Measurements from ENCODE around the gene SMYD4. TPM values are rescaled to one million over a fixed set of nuclear protein-coding genes. Genes with fewer than 3 reads are reported as not detected.

SMYD4 gene
- total and polyA plus RNA-seq, 9 of the 15 experiments (the other 6 are each of a cell fraction or from before 2014, with no cell fraction given): 1.3 to 10.2 (median 6.7) TPM

- in situ Hi-C loops (cut with MboI) (no loop called here), intact Hi-C loops (cut with micrococcal nuclease) (loop anchor here (5.0 kb wide), 1 partner anchor 46 kb away; no protein-coding TSS in a partner anchor)
- 14% methylated on average over 15 of the region's 22 CpGs for WGBS (ENCODE audit: insufficient coverage, low coverage, missing lambda C conversion rate)
- Histone ChIP-seq H3K9me3 (replicated peaks; ENCODE audit: control insufficient read depth, insufficient read depth, low read depth, low read length) (no peaks in the 10 kb centered on the region), H3K9ac (ENCODE audit: insufficient read depth in 1 of 2, low read depth in 2 of 2, low read length in 2 of 2) (peak overlapping the region; percentile 72 to 90), H3K36me3 (ENCODE audit: control insufficient read depth, insufficient read depth, low read length) (0 out of 3 replicates have a peak, but pooled peaks cover 4% of the 10 kb centered on the region), H3K79me2 (ENCODE audit: control insufficient read depth, insufficient read depth, low read length) (peaks cover 22% of the 10 kb centered on the region), H3K4me3 (peak overlapping the region; percentile 49), H4K20me1 (replicated peaks; ENCODE audit: control insufficient read depth, insufficient read depth, low read length) (no peaks in the 10 kb centered on the region), H3K27me3 (ENCODE audit: control insufficient read depth in 2 of 2, insufficient read depth in 2 of 2, low read length in 2 of 2) (no peaks in the 10 kb centered on the region), H3K4me1 (replicated peaks in 1 of 2; ENCODE audit: control insufficient read depth in 2 of 2, insufficient read depth in 2 of 2, low read length in 2 of 2) (peaks cover 21 to 34% of the 10 kb centered on the region in 2 experiments; a peak in 4 of 5 replicates), H3K9me1 (ENCODE audit: control insufficient read depth, insufficient read depth, low read length) (no peaks in the 10 kb centered on the region), H3K27ac (ENCODE audit: extremely low read depth, low read depth, low read length) (peak overlapping the region; percentile 79), H3K4me2 (ENCODE audit: insufficient read depth, low read length) (peak overlapping the region; percentile 71), H2AFZ (ENCODE audit: low read depth, low read length) (peak overlapping the region; percentile 94)
- ChIA-PET POLR2A (interaction anchor here (0.6 to 3.5 kb wide), 5 partner anchors 10 to 46 kb away, joined by 4 to 21 read pairs (median 8); no protein-coding TSS in a partner anchor), CTCF (ENCODE audit: low intra/inter-chr PET ratio) (no interaction called here)
- ATAC-seq (peak; percentile 77), DNase-seq (ENCODE audit: extremely low read depth in 1 of 4, low spot score in 3 of 4) (peak; percentile 59 to 79 (median 71)), FAIRE-seq (peak; percentile 94)
- TSS peak; percentile 53 for BruUV-seq (replicated peaks)
- no peak for TF ChIP-seq ASH1L (IDR thresholded peaks at IDR 0.05; ENCODE audit: borderline replicate concordance, low read depth, partially characterized antibody)
- peak; percentile 73 for TF ChIP-seq MAX (CRISPR knock-in tag; IDR thresholded peaks at IDR 0.05)
- TF ChIP-seq STAG1 (CRISPR knock-in tag; IDR thresholded peaks at IDR 0.05; ENCODE audit: borderline replicate concordance): peak; percentile 37; the same call in 1 of the 2 replicates
- no peak for TF ChIP-seq ATF1 (CRISPR knock-in tag; IDR thresholded peaks at IDR 0.05)
- TF ChIP-seq ATF1 (tag; IDR thresholded peaks at IDR 0.05): no peak
- TF ChIP-seq POLR2G (IDR thresholded peaks at IDR 0.05; ENCODE audit: low read depth, low read length): peak; percentile 51
- peak; percentile 82 for TF ChIP-seq CBFA2T3 (IDR thresholded peaks at IDR 0.05)
- peak; percentile 86 for TF ChIP-seq MYC (IDR thresholded peaks at IDR 0.05; ENCODE audit: low read depth, low read length)
- no peak for TF ChIP-seq MYC (CRISPR knock-in tag; IDR thresholded peaks at IDR 0.05; ENCODE audit: borderline replicate concordance, low read depth)
- TF ChIP-seq TCF3 (CRISPR knock-in tag; IDR thresholded peaks at IDR 0.05): peak; percentile 66
- TF ChIP-seq ZNF445 (CRISPR knock-in tag; IDR thresholded peaks at IDR 0.05; ENCODE audit: low read depth): no peak
- TF ChIP-seq NRF1 (conservative IDR thresholded peaks at IDR 0.05 in 1 of 2, IDR thresholded peaks at IDR 0.05 in 1 of 2): peak in 1 of 2 experiments; percentile 5; a peak in 1 of 4 replicates
- TF ChIP-seq ATF6 (CRISPR knock-in tag; IDR thresholded peaks at IDR 0.05): peak; percentile 40; the same call in 1 of the 2 replicates
- TF ChIP-seq NFRKB (IDR thresholded peaks at IDR 0.05; ENCODE audit: low read depth): 0 out of 2 replicates have a peak, but pooled peaks have one; percentile 34
- peak; percentile 91 for TF ChIP-seq ZBTB7A (IDR thresholded peaks at IDR 0.05; ENCODE audit: borderline replicate concordance, control insufficient read depth, low read depth, low read length)
- TF ChIP-seq NCOR1 (IDR thresholded peaks at IDR 0.05): peak; percentile 45; the same call in 1 of the 2 replicates
- peak; percentile 90; the same call in 1 of the 2 replicates for TF ChIP-seq EP400 (IDR thresholded peaks at IDR 0.05)
- no peak for TF ChIP-seq MEF2A (IDR thresholded peaks at IDR 0.05; ENCODE audit: control insufficient read depth, low read depth, low read length)
- peak; percentile 19; the same call in 1 of the 2 replicates for TF ChIP-seq NFIC (IDR thresholded peaks at IDR 0.05)
- no peak for TF ChIP-seq NR2C1 (IDR thresholded peaks at IDR 0.05)
- 0 out of 2 replicates have a peak, but pooled peaks have one; percentile 15 for TF ChIP-seq NR2C1 (tag; IDR thresholded peaks at IDR 0.05)
These were observed 66.5 kb downstream of the SMYD4 start for GRCh38 chr17:1762901-1763898.

Measured in K562 (cell line).